ENCODE measurements around the gene NR1H4.

NR1H4 gene

GRCh38 chr12:100453951-100454350, 19.7 kb upstream of the NR1H4 start:
- peaks cover 10% of the 10 kb centered on the region for H3K27me3 Mint-ChIP-seq
- no peaks in the 10 kb centered on the region for H3K9me3 Mint-ChIP-seq
- no peak for DNase-seq
- no peaks in the 10 kb centered on the region for H3K4me1 Mint-ChIP-seq (ENCODE audit: low read depth)
- H3K36me3 Mint-ChIP-seq (ENCODE audit: low read depth): no peaks in the 10 kb centered on the region
- H3K27ac Mint-ChIP-seq: no peak overlapping the region
- H3K4me3 Mint-ChIP-seq: no peak overlapping the region

- H3K36me3 Mint-ChIP-seq (ENCODE audit: low read depth): no peaks in the 10 kb centered on the region
- H3K27ac Mint-ChIP-seq: no peak overlapping the region
- no peak overlapping the region for H3K4me3 Mint-ChIP-seq
- no peaks in the 10 kb centered on the region for H3K9me3 Mint-ChIP-seq
- peaks cover 12% of the 10 kb centered on the region for H3K27me3 Mint-ChIP-seq
- DNase-seq: no peak
- H3K4me1 Mint-ChIP-seq (ENCODE audit: low read depth): no peaks in the 10 kb centered on the region
These were observed 17.8 kb upstream of the NR1H4 start for GRCh38 chr12:100455896-100456295.

GRCh38 chr12:100458191-100458590, 15.5 kb upstream of the NR1H4 start:
- no peaks in the 10 kb centered on the region for H3K36me3 Mint-ChIP-seq (ENCODE audit: low read depth)
- no peak for DNase-seq
- H3K4me1 Mint-ChIP-seq (ENCODE audit: low read depth): no peaks in the 10 kb centered on the region
- no peak overlapping the region for H3K27ac Mint-ChIP-seq
- peaks cover 13% of the 10 kb centered on the region for H3K27me3 Mint-ChIP-seq
- H3K4me3 Mint-ChIP-seq: no peak overlapping the region
- no peaks in the 10 kb centered on the region for H3K9me3 Mint-ChIP-seq

- Mint-ChIP-seq H3K27me3 (peaks cover 13% of the 10 kb centered on the region), H3K4me3 (no peak overlapping the region), H3K27ac (no peak overlapping the region), H3K36me3 (ENCODE audit: low read depth) (no peaks in the 10 kb centered on the region), H3K9me3 (no peaks in the 10 kb centered on the region), H3K4me1 (ENCODE audit: low read depth) (no peaks in the 10 kb centered on the region)
- no peak for DNase-seq
These were observed 13.0 kb upstream of the NR1H4 start for GRCh38 chr12:100460702-100461101.

GRCh38 chr12:100461330-100461973, 12.2 kb upstream of the NR1H4 start:
- no peak for DNase-seq
- H3K27ac Mint-ChIP-seq: no peak overlapping the region
- H3K36me3 Mint-ChIP-seq (ENCODE audit: low read depth): no peaks in the 10 kb centered on the region
- no peaks in the 10 kb centered on the region for H3K4me1 Mint-ChIP-seq (ENCODE audit: low read depth)
- H3K9me3 Mint-ChIP-seq: no peaks in the 10 kb centered on the region
- H3K27me3 Mint-ChIP-seq: peaks cover 13% of the 10 kb centered on the region
- H3K4me3 Mint-ChIP-seq: no peak overlapping the region

- Mint-ChIP-seq H3K4me1 (ENCODE audit: low read depth) (no peaks in the 10 kb centered on the region), H3K36me3 (ENCODE audit: low read depth) (no peaks in the 10 kb centered on the region), H3K4me3 (no peak overlapping the region), H3K9me3 (no peaks in the 10 kb centered on the region), H3K27ac (no peak overlapping the region), H3K27me3 (peaks cover 11% of the 10 kb centered on the region)
- DNase-seq: no peak
These were observed 10.0 kb upstream of the NR1H4 start for GRCh38 chr12:100463661-100464060.

- peaks cover 11% of the 10 kb centered on the region for H3K27me3 Mint-ChIP-seq
- H3K9me3 Mint-ChIP-seq: no peaks in the 10 kb centered on the region
- no peak for DNase-seq
- H3K4me1 Mint-ChIP-seq (ENCODE audit: low read depth): no peaks in the 10 kb centered on the region
- no peak overlapping the region for H3K27ac Mint-ChIP-seq
- no peaks in the 10 kb centered on the region for H3K36me3 Mint-ChIP-seq (ENCODE audit: low read depth)
- no peak overlapping the region for H3K4me3 Mint-ChIP-seq
These were observed 9.1 kb upstream of the NR1H4 start for GRCh38 chr12:100464529-100464928.

- H3K4me3 Mint-ChIP-seq: no peak overlapping the region
- H3K9me3 Mint-ChIP-seq: no peaks in the 10 kb centered on the region
- no peak overlapping the region for H3K27ac Mint-ChIP-seq
- H3K36me3 Mint-ChIP-seq (ENCODE audit: low read depth): no peaks in the 10 kb centered on the region
- H3K27me3 Mint-ChIP-seq: peaks cover 4% of the 10 kb centered on the region
- no peak for DNase-seq
- no peaks in the 10 kb centered on the region for H3K4me1 Mint-ChIP-seq (ENCODE audit: low read depth)
These were observed 5.5 kb upstream of the NR1H4 start for GRCh38 chr12:100468126-100468525.

GRCh38 chr12:100472325-100472724, 1.3 kb upstream of the NR1H4 start:
- H3K9me3 Mint-ChIP-seq: no peaks in the 10 kb centered on the region
- H3K27me3 Mint-ChIP-seq: peaks cover 4% of the 10 kb centered on the region
- no peak for DNase-seq
- no peak overlapping the region for H3K27ac Mint-ChIP-seq
- no peaks in the 10 kb centered on the region for H3K36me3 Mint-ChIP-seq (ENCODE audit: low read depth)
- H3K4me3 Mint-ChIP-seq: no peak overlapping the region
- no peaks in the 10 kb centered on the region for H3K4me1 Mint-ChIP-seq (ENCODE audit: low read depth)

GRCh38 chr12:100473050-100473715, 483 bp upstream of the NR1H4 start:
- no peak for DNase-seq
- H3K9me3 Mint-ChIP-seq: no peaks in the 10 kb centered on the region
- no peaks in the 10 kb centered on the region for H3K4me1 Mint-ChIP-seq (ENCODE audit: low read depth)
- no peak overlapping the region for H3K27ac Mint-ChIP-seq
- H3K27me3 Mint-ChIP-seq: peaks cover 4% of the 10 kb centered on the region
- no peak overlapping the region for H3K4me3 Mint-ChIP-seq
- no peaks in the 10 kb centered on the region for H3K36me3 Mint-ChIP-seq (ENCODE audit: low read depth)

- Mint-ChIP-seq H3K27ac (no peak overlapping the region), H3K36me3 (ENCODE audit: low read depth) (no peaks in the 10 kb centered on the region), H3K4me3 (no peak overlapping the region), H3K9me3 (no peaks in the 10 kb centered on the region), H3K4me1 (ENCODE audit: low read depth) (no peaks in the 10 kb centered on the region), H3K27me3 (peaks cover 3% of the 10 kb centered on the region)
- no peak for DNase-seq
These were observed 951 bp downstream of the NR1H4 start for GRCh38 chr12:100474617-100475016.

GRCh38 chr12:100476013-100476751, 2.5 kb downstream of the NR1H4 start:
- H3K27ac Mint-ChIP-seq: no peak overlapping the region
- H3K36me3 Mint-ChIP-seq (ENCODE audit: low read depth): no peaks in the 10 kb centered on the region
- DNase-seq: no peak
- no peaks in the 10 kb centered on the region for H3K4me1 Mint-ChIP-seq (ENCODE audit: low read depth)
- H3K27me3 Mint-ChIP-seq: peaks cover 1% of the 10 kb centered on the region
- H3K4me3 Mint-ChIP-seq: no peak overlapping the region
- no peaks in the 10 kb centered on the region for H3K9me3 Mint-ChIP-seq

- Mint-ChIP-seq H3K27me3 (peaks cover 11% of the 10 kb centered on the region), H3K4me1 (ENCODE audit: low read depth) (no peaks in the 10 kb centered on the region), H3K4me3 (no peak overlapping the region), H3K36me3 (ENCODE audit: low read depth) (no peaks in the 10 kb centered on the region), H3K27ac (no peak overlapping the region), H3K9me3 (no peaks in the 10 kb centered on the region)
- DNase-seq: no peak
These were observed 7.4 kb downstream of the NR1H4 start for GRCh38 chr12:100481021-100481420.

- Mint-ChIP-seq H3K4me1 (ENCODE audit: low read depth) (no peaks in the 10 kb centered on the region), H3K27me3 (peaks cover 14% of the 10 kb centered on the region), H3K9me3 (no peaks in the 10 kb centered on the region), H3K27ac (no peak overlapping the region), H3K4me3 (no peak overlapping the region), H3K36me3 (ENCODE audit: low read depth) (no peaks in the 10 kb centered on the region)
- no peak for DNase-seq
These were observed 10.7 kb downstream of the NR1H4 start for GRCh38 chr12:100484183-100484886.
